ENCODE data around the gene HOTAIR. TPM values are rescaled to one million over a fixed set of nuclear protein-coding genes. Genes with fewer than 3 reads are reported as not detected.

Gene HOTAIR
- total and polyA plus RNA-seq, 4 donors = not detected

DNA sequence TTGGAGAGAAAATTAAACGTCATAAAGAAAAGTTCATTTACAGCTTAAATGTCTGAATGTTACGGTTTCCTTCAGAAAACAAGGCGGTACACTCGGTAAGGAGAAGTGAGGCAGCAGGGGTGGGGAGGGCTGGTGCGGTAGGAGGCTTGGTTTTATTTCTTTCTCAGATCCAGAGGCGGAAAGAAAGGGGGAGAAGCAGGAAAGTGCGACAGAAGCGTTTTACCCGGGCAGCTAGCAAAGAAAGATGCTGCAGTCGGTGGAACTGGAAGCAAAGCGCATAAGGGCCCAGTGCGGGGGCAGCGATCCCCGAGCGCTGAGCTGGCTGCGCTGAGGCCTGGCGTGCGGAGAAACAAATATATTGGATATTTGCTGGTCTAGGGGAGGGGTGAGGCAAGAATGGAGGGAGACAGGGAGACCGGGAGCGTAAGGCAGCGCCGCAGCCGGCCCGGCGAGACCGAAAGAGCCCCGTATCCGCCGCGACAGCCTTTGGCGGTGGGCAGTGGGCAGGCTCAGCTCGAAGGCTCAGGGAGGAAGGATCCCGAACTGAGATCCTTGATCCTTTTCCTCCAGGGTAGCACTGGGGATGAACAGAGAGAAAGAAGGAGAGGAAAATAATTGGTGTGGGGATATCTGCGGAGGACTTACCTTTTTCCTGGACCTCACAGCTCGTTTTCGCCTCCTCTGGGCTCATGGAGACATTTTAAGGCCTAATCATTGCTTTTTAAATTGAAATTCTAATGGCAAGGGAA is 8.2 kb downstream of the HOTAIR start:
- Histone ChIP-seq H3K9ac (ENCODE audit: low read depth in 1 of 2, low read length in 2 of 2) (no peak overlapping the region), H3K4me3 (ENCODE audit: low read depth in 1 of 3, low read length in 3 of 3) (no peak overlapping the region), H3K4me1 (ENCODE audit: control insufficient read depth in 4 of 4, insufficient read depth in 4 of 4, low read length in 3 of 4) (peaks cover 0 to 7% (median 4%) of the 10 kb centered on the region in 4 donors), H3K27ac (ENCODE audit: low read depth in 1 of 2, low read length in 2 of 2) (no peak overlapping the region), H3K9me3 (ENCODE audit: control insufficient read depth in 4 of 4, low read length in 3 of 4) (peaks cover 0 to 3% (median 0%) of the 10 kb centered on the region in 4 donors), H3K27me3 (ENCODE audit: control insufficient read depth in 4 of 4, insufficient read depth in 4 of 4, low read length in 3 of 4) (peaks cover 0 to 68% (median 47%) of the 10 kb centered on the region in 4 donors), H3K36me3 (ENCODE audit: control insufficient read depth in 4 of 4, insufficient read depth in 3 of 4, low read depth in 1 of 4, low read length in 3 of 4) (no peaks in the 10 kb centered on the region)
- no peak for DNase-seq (ENCODE audit: low spot score)
- TF ChIP-seq, protein P1, sequence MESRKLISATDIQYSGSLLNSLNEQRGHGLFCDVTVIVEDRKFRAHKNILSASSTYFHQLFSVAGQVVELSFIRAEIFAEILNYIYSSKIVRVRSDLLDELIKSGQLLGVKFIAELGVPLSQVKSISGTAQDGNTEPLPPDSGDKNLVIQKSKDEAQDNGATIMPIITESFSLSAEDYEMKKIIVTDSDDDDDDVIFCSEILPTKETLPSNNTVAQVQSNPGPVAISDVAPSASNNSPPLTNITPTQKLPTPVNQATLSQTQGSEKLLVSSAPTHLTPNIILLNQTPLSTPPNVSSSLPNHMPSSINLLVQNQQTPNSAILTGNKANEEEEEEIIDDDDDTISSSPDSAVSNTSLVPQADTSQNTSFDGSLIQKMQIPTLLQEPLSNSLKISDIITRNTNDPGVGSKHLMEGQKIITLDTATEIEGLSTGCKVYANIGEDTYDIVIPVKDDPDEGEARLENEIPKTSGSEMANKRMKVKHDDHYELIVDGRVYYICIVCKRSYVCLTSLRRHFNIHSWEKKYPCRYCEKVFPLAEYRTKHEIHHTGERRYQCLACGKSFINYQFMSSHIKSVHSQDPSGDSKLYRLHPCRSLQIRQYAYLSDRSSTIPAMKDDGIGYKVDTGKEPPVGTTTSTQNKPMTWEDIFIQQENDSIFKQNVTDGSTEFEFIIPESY (IDR thresholded peaks at IDR 0.05) = no peak
- TF ChIP-seq TAF1 (conservative IDR thresholded peaks at IDR 0.05) (no peak), RXRA (IDR thresholded peaks at IDR 0.05) (no peak)
- WGBS = 7% methylated on average over 36 of the region's 36 CpGs

DNA sequence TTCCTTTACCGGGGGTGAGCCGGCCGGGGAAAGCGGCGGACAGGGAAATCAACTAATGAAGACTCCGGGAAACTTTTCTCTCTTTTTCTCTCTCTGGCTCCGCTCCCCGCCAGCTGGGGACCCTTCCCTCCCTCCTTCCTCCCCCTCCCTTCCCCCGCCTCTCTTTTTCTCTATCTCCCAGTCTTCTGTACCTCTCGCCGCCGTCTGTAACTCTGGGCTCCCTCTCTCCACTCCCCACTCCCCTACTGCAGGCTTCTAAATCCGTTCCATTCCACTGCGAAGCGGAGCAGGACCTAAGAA is 8.7 kb downstream of the HOTAIR start:
- WGBS = 6% methylated on average over 15 of the region's 15 CpGs
- DNase-seq (ENCODE audit: low spot score) = no peak

More for the DNA sequence above, 8.7 kb downstream of the HOTAIR start:
- H3K36me3 ChIP-seq (ENCODE audit: control insufficient read depth in 4 of 4, insufficient read depth in 3 of 4, low read depth in 1 of 4, low read length in 3 of 4) = no peaks in the 10 kb centered on the region
- no peak overlapping the region for H3K4me3 ChIP-seq (ENCODE audit: low read depth in 1 of 3, low read length in 3 of 3)
- no peak overlapping the region for H3K9ac ChIP-seq (ENCODE audit: low read depth in 1 of 2, low read length in 2 of 2)
- TF ChIP-seq NR2F2 (IDR thresholded peaks at IDR 0.05) = no peak
- no peak for TF ChIP-seq RXRA (IDR thresholded peaks at IDR 0.05)
- TF ChIP-seq, protein P2, sequence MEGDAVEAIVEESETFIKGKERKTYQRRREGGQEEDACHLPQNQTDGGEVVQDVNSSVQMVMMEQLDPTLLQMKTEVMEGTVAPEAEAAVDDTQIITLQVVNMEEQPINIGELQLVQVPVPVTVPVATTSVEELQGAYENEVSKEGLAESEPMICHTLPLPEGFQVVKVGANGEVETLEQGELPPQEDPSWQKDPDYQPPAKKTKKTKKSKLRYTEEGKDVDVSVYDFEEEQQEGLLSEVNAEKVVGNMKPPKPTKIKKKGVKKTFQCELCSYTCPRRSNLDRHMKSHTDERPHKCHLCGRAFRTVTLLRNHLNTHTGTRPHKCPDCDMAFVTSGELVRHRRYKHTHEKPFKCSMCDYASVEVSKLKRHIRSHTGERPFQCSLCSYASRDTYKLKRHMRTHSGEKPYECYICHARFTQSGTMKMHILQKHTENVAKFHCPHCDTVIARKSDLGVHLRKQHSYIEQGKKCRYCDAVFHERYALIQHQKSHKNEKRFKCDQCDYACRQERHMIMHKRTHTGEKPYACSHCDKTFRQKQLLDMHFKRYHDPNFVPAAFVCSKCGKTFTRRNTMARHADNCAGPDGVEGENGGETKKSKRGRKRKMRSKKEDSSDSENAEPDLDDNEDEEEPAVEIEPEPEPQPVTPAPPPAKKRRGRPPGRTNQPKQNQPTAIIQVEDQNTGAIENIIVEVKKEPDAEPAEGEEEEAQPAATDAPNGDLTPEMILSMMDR (IDR thresholded peaks at IDR 0.05; ENCODE audit: low read depth, low read length, missing input control) = no peak
- TF ChIP-seq SP1 (IDR thresholded peaks at IDR 0.05) = no peak
- TF ChIP-seq, protein P1 (IDR thresholded peaks at IDR 0.05) = no peak
- no peak for TF ChIP-seq GABPA (IDR thresholded peaks at IDR 0.05 in 1 of 2, conservative IDR thresholded peaks at IDR 0.05 in 1 of 2)
- TF ChIP-seq RAD21 (IDR thresholded peaks at IDR 0.05) = no peak
- no peak for TF ChIP-seq HNF4A (conservative IDR thresholded peaks at IDR 0.05)
- TF ChIP-seq, protein P3, sequence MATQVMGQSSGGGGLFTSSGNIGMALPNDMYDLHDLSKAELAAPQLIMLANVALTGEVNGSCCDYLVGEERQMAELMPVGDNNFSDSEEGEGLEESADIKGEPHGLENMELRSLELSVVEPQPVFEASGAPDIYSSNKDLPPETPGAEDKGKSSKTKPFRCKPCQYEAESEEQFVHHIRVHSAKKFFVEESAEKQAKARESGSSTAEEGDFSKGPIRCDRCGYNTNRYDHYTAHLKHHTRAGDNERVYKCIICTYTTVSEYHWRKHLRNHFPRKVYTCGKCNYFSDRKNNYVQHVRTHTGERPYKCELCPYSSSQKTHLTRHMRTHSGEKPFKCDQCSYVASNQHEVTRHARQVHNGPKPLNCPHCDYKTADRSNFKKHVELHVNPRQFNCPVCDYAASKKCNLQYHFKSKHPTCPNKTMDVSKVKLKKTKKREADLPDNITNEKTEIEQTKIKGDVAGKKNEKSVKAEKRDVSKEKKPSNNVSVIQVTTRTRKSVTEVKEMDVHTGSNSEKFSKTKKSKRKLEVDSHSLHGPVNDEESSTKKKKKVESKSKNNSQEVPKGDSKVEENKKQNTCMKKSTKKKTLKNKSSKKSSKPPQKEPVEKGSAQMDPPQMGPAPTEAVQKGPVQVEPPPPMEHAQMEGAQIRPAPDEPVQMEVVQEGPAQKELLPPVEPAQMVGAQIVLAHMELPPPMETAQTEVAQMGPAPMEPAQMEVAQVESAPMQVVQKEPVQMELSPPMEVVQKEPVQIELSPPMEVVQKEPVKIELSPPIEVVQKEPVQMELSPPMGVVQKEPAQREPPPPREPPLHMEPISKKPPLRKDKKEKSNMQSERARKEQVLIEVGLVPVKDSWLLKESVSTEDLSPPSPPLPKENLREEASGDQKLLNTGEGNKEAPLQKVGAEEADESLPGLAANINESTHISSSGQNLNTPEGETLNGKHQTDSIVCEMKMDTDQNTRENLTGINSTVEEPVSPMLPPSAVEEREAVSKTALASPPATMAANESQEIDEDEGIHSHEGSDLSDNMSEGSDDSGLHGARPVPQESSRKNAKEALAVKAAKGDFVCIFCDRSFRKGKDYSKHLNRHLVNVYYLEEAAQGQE (IDR thresholded peaks at IDR 0.05) = no peak
- no peak for TF ChIP-seq JUND (IDR thresholded peaks at IDR 0.05)
- TF ChIP-seq EGR1 (IDR thresholded peaks at IDR 0.05; ENCODE audit: low read depth in 2 of 2) = no peak
- no peak for TF ChIP-seq FOXA1 (IDR thresholded peaks at IDR 0.05)
- no peak for TF ChIP-seq HNF4G (IDR thresholded peaks at IDR 0.05)
- no peak for TF ChIP-seq MAX (IDR thresholded peaks at IDR 0.05)
- TF ChIP-seq FOXA2 (IDR thresholded peaks at IDR 0.05) = no peak
- TF ChIP-seq, protein P4, sequence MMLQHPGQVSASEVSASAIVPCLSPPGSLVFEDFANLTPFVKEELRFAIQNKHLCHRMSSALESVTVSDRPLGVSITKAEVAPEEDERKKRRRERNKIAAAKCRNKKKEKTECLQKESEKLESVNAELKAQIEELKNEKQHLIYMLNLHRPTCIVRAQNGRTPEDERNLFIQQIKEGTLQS (IDR thresholded peaks at IDR 0.05) = no peak
- TF ChIP-seq TAF1 (conservative IDR thresholded peaks at IDR 0.05) = no peak
- TF ChIP-seq YY1 (IDR thresholded peaks at IDR 0.05) = no peak
- H3K27ac ChIP-seq (ENCODE audit: low read depth in 1 of 2, low read length in 2 of 2) = no peak overlapping the region
- peaks cover 0 to 65% (median 45%) of the 10 kb centered on the region in 4 donors for H3K27me3 ChIP-seq (ENCODE audit: control insufficient read depth in 4 of 4, insufficient read depth in 4 of 4, low read length in 3 of 4)
- H3K4me1 ChIP-seq (ENCODE audit: control insufficient read depth in 4 of 4, insufficient read depth in 4 of 4, low read length in 3 of 4) = peaks cover 0 to 7% (median 4%) of the 10 kb centered on the region in 4 donors
- peaks cover 0 to 3% (median 0%) of the 10 kb centered on the region in 4 donors for H3K9me3 ChIP-seq (ENCODE audit: control insufficient read depth in 4 of 4, low read length in 3 of 4)
